GM12874 (cell line): ENCODE results near the gene TMEM164.

ENCODE experiments used
- TF ChIP-seq, protein P1 (sequence below): IDR thresholded peaks from 2 replicates; pipeline ENCODE4 v1.5.1; 2011; ENCODE audit warnings: low read depth, mild to moderate bottlenecking, control low read depth, low read length, moderate library complexity; ENCODE audit not compliant: insufficient read depth

The TMEM164 gene

DNA sequence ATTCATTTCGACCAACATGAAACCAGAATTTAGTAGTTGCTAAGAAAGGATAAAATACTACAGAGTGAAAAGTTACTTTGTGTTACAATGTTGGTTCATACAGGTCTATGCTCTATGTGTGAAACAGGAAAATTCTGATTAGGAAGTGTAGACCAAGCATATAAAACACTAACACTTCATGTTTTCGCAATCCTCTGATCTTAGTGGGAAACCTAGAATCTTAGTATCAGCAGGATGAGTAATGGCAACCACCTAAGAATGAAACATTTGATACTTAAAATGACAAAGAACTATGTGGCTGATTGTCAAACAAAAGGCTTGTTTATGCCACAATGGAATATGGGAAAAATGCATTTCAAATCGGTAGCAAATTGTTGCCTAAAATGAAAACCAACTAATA lies 198.9 kb downstream of the TMEM164 start:
- TF ChIP-seq, protein P1, sequence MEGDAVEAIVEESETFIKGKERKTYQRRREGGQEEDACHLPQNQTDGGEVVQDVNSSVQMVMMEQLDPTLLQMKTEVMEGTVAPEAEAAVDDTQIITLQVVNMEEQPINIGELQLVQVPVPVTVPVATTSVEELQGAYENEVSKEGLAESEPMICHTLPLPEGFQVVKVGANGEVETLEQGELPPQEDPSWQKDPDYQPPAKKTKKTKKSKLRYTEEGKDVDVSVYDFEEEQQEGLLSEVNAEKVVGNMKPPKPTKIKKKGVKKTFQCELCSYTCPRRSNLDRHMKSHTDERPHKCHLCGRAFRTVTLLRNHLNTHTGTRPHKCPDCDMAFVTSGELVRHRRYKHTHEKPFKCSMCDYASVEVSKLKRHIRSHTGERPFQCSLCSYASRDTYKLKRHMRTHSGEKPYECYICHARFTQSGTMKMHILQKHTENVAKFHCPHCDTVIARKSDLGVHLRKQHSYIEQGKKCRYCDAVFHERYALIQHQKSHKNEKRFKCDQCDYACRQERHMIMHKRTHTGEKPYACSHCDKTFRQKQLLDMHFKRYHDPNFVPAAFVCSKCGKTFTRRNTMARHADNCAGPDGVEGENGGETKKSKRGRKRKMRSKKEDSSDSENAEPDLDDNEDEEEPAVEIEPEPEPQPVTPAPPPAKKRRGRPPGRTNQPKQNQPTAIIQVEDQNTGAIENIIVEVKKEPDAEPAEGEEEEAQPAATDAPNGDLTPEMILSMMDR, result no peak

DNA sequence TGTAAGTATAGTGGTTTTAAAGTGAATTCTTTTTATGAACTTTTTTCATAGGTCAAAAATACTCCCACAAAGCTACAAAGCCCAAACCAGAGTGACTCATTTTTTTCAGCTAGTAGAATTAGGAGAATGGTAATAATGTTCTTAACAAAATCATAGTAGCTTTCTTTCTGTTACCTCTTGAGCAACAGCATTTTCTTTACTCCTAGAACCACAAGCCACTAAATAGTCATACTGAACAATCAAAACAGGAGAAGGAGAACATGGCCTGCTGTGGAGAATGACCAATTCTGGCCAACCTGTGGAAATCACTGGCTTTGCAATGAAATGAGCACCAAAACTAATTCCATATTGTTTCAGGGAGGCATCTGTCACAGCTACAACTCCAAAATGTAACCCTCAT lies 202.1 kb downstream of the TMEM164 start:
- TF ChIP-seq, protein P1, result no peak

DNA sequence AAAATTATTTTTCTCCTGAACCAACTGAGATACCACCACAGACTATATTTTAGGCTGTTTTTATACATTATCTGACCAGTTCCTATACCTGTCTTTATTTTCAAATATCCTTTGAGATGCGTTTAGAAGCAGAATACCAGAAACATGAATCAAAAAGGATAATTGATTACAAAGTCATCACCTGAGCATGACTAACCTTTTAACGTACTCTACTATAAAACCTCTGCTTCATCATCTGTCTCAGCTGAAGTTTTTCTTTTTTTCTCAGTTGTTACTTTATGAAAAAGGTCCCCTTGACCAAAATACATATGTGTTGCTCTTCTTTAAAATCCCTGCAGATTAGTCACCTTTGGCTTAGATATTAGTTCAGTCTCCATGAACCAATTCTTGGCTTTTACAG lies 205.2 kb downstream of the TMEM164 start:
- TF ChIP-seq, protein P1, result no peak

DNA sequence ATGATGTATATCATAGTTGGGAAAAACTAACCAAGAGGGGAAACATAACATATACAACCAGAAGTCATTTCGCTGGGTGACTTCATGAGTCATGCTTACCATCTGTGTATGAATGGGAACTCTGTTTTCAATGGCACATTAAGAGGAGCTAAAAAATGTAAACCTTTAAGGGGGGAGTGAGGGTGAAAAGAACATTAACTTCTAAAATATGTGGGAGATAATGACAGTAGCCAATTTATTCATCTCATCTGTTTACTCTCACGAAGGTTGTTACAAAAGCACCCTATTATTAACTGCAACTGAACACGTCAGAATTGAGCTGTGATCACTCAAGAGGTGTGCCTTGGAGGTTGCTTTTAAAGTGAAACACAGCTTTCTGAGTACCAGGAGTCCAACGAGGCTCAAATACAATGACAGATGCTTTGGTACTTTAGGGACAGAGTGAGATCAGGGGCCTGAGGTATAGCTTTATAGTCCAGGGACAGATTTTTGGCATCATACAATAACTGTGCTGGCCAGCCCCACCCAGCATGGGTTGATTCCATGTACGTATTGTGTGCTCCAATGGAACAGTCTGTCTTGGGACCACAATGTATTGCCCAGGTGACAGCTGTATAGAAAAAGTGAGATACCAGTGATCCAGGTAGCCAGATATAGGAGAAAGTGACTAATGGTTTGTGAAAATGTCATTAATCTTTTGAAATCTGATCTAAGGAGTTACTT lies 207.7 kb downstream of the TMEM164 start:
- TF ChIP-seq, protein P1, result no peak

DNA sequence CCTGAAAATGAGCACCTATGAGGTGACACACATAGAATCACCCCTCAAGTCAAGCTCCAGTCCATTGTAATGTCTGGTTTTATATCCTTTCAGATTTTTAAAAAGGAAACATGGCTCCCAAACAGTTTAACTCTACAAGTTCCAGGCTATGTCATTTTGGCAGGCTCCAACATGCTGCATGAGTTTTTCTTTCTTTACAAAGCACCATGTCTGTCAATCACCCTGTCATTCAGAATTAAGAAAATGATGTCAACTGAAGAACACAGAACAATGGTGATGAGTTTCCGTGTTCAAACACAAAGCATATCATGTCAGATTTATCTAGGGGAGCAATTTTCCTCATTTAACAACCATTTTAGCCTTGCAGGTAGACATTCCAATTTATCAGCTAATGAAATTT lies 208.4 kb downstream of the TMEM164 start:
- TF ChIP-seq, protein P1, result no peak

DNA sequence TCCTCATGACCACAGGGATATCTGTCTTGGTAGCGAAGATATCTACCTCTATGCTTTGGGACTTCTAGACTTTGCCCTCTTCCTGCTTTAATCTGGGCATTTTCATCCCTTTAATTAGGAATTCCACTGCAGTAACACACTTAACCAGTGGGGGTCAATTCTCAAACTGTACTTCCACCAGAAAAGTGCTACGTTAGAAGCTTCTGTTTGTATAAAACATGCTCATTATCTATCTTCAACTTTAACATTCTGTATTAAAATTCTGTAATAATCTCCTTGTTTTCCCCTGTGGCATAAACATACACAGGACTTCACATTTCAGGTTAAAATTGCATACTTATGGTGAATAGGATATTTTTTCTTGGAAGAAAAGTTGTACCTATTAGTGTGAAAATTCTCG lies 209.4 kb downstream of the TMEM164 start:
- TF ChIP-seq, protein P1, result no peak

DNA sequence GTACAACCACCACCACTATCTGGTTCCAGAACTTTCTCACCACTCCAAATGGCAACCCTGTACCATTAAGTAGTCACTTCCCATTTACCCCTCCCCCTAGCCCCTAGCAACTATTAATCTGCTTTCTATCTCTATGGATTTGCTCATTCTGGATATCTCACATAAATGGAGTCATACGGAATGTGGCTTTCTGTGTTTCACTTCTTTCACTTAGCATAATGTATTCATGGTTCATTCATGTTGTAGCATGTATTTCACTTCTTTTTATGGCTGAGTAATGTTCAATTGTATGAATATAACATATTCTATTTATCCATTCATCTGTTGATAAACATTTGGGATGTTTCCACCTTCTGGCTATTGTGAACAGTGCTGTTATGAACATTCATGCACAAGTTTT lies 210.3 kb downstream of the TMEM164 start:
- TF ChIP-seq, protein P1, result no peak
